ENCODE results near the gene CRLF1.
"Not testable (repeated sequence)": the region's sequence is repeated elsewhere in the genome, so short reads cannot be mapped to it uniquely, and the experiment has no call there.

The CRLF1 gene

GRCh38 chr19:18608805-18609716, 2.5 kb upstream of the CRLF1 start:
- no peak for DNase-seq (ENCODE audit: low spot score)

- DNase-seq (ENCODE audit: low spot score) = no peak
Measured at GRCh38 chr19:18608102-18608804, 1.7 kb upstream of the CRLF1 start.

- no peak for DNase-seq (ENCODE audit: low spot score)
Measured at GRCh38 chr19:18607226-18608101, 865 bp upstream of the CRLF1 start.

- DNase-seq (ENCODE audit: low spot score) = no peak
Measured at GRCh38 chr19:18605546-18606280, 886 bp downstream of the CRLF1 start.

GRCh38 chr19:18605196-18605545, 1.4 kb downstream of the CRLF1 start:
- no peak for DNase-seq (ENCODE audit: low spot score)

GRCh38 chr19:18604820-18605159, 1.8 kb downstream of the CRLF1 start:
- no peak for DNase-seq (ENCODE audit: low spot score)

GRCh38 chr19:18603958-18604819, 2.4 kb downstream of the CRLF1 start:
- no peak for DNase-seq (ENCODE audit: low spot score)

- DNase-seq (ENCODE audit: low spot score) = no peak
Measured at GRCh38 chr19:18603255-18603957, 3.2 kb downstream of the CRLF1 start.

- DNase-seq (ENCODE audit: low spot score) = no peak
Measured at GRCh38 chr19:18601875-18602274, 4.7 kb downstream of the CRLF1 start.

- DNase-seq (ENCODE audit: low spot score) = not testable (repeated sequence)
Measured at GRCh38 chr19:18600692-18601397, 5.8 kb downstream of the CRLF1 start.

GRCh38 chr19:18599485-18599884, 7.1 kb downstream of the CRLF1 start:
- DNase-seq (ENCODE audit: low spot score) = no peak

- no peak for DNase-seq (ENCODE audit: low spot score)
Measured at GRCh38 chr19:18597809-18598660, 8.6 kb downstream of the CRLF1 start.

GRCh38 chr19:18596752-18597157, 9.8 kb downstream of the CRLF1 start:
- no peak for DNase-seq (ENCODE audit: low spot score)

GRCh38 chr19:18595475-18595874, 11.1 kb downstream of the CRLF1 start:
- no peak for DNase-seq (ENCODE audit: low spot score)

- no peak for DNase-seq (ENCODE audit: low spot score)
Measured at GRCh38 chr19:18594824-18595373, 11.7 kb downstream of the CRLF1 start.

GRCh38 chr19:18594096-18594823, 12.3 kb downstream of the CRLF1 start:
- DNase-seq (ENCODE audit: low spot score) = peak; percentile 79

- DNase-seq (ENCODE audit: low spot score) = peak; percentile 39
Measured at GRCh38 chr19:18593367-18594095, 13.1 kb downstream of the CRLF1 start.
